Vagina (tissue), 2 donors: ENCODE measurements around the gene NEIL1.

Source experiments
- CTCF ChIP-seq, 3 experiments: fragments of 450-650 bp in 2 of 3; fragments of 200-600 bp in 1 of 3; sonication (generic) in 1 of 3; IDR thresholded peaks; one replicate each; pipeline ENCODE4 v1.5.1; 2017 to 2019; ENCODE audit warnings: antibody characterized with exemption in 3 of 3, mild to moderate bottlenecking in 2 of 3, moderate library complexity in 2 of 3
- POLR2AphosphoS5 ChIP-seq, 2 donors: sonication (generic); formaldehyde crosslinking; IDR thresholded peaks; one replicate each; pipeline ENCODE4 v1.9.0; 2017; ENCODE audit warnings: antibody characterized with exemption in 2 of 2, mild to moderate bottlenecking in 2 of 2, low read depth in 1 of 2; ENCODE audit not compliant: insufficient read depth in 1 of 2

DNA sequence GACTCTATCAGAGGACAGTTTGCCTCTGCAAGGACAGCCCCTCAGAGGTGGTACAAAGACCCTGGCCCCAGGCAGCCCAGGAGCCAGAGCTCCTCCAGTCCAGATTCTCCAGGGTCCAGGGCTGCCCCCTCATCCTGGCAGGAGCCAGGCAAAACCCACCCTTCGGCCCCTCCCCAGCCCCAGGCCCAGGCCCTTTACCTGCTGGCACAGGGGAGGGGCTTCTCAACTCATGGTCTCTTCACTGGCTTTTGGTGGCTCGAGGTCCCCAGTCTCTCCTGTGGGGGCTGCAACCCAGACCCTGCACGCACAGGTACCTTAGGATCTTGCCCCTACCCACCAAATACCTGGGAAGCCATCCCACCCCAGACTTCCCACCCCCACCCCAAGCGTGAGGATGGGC is 8.5 kb downstream of the NEIL1 start:
- TF ChIP-seq POLR2AphosphoS5 (IDR thresholded peaks at IDR 0.05; ENCODE audit: insufficient read depth in 1 of 2, low read depth in 1 of 2) (no peak), CTCF (IDR thresholded peaks at IDR 0.05) (no peak)
